Retinal pigment epithelial cell (primary cell): ENCODE measurements around the gene MIER2.

Source experiments
- DNase-seq: peaks from one replicate; pipeline ENCODE4 v3.0.0-alpha.2; 2010; ENCODE audit warnings: low read depth
- H3K4me3 ChIP-seq: 2 replicates; pipeline ENCODE4 v1.5.1; 2011; ENCODE audit warnings: mild to moderate bottlenecking, low read length, control low read depth, moderate library complexity
- CTCF ChIP-seq: conservative IDR thresholded peaks from 2 replicates; pipeline ENCODE4 v1.5.1; 2011; ENCODE audit warnings: low read depth, low read length, control low read depth, inconsistent platforms

The MIER2 gene

GRCh38 chr19:335072-335471, 9.5 kb downstream of the MIER2 start:
- H3K4me3 ChIP-seq, result no peak overlapping the region
- no peak for DNase-seq
- TF ChIP-seq CTCF, result no peak

GRCh38 chr19:334296-335071, 10.1 kb downstream of the MIER2 start:
- no peak for DNase-seq
- TF ChIP-seq CTCF, result no peak
- no peak overlapping the region for H3K4me3 ChIP-seq

- no peak overlapping the region for H3K4me3 ChIP-seq
- DNase-seq, result no peak
- TF ChIP-seq CTCF, result no peak
These were observed 14.1 kb downstream of the MIER2 start for GRCh38 chr19:330503-330902.

- no peak for TF ChIP-seq CTCF
- H3K4me3 ChIP-seq, result no peak overlapping the region
- DNase-seq, result no peak
These were observed 14.7 kb downstream of the MIER2 start for GRCh38 chr19:329876-330275.

GRCh38 chr19:328025-328505, 16.5 kb downstream of the MIER2 start:
- no peak for TF ChIP-seq CTCF
- DNase-seq, result no peak
- no peak overlapping the region for H3K4me3 ChIP-seq

- no peak overlapping the region for H3K4me3 ChIP-seq
- TF ChIP-seq CTCF, result no peak
- DNase-seq, result no peak
These were observed 17.1 kb downstream of the MIER2 start for GRCh38 chr19:327291-328024.
